ENCODE measurements around the gene TMEM231. TPM values are rescaled to one million over a fixed set of nuclear protein-coding genes. Genes with fewer than 3 reads are reported as not detected.

TMEM231 gene
- total RNA-seq, 1 experiment from 2014 or later = 6.6 TPM

DNA sequence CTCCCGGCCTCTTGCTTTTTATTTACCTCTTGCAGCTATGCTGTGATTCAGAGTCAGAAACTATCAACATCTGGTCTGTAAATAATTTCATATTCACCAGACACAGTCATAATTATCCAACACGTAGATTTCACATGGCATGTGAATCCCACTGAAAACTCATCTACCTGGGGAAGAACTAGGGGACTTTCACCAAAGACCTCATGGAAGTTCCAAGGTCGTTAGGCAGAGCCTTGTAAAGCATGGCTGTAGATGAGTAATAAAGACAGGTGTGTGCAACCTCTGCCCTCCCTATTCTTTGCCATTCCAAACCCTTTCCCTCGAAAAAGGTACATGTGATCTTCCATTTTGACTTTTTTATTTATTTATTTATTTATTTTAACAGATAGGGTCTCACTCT is 18.3 kb downstream of the TMEM231 start:
- no peak overlapping the region for H3K4me3 ChIP-seq (ENCODE audit: low read depth, low read length)
- H3K9me3 ChIP-seq = no peaks in the 10 kb centered on the region
- H3K36me3 ChIP-seq (ENCODE audit: control insufficient read depth, insufficient read depth, low read length) = no peaks in the 10 kb centered on the region; the same call in 1 of the 2 replicates
- H3K4me1 ChIP-seq = no peaks in the 10 kb centered on the region
- H3K9me3 Mint-ChIP-seq (ENCODE audit: unreplicated experiment) = no peaks in the 10 kb centered on the region
- no peaks in the 10 kb centered on the region for H3K36me3 Mint-ChIP-seq (ENCODE audit: insufficient read depth, unreplicated experiment)
- H3K27ac Mint-ChIP-seq (ENCODE audit: unreplicated experiment) = no peak overlapping the region
- H3K27me3 ChIP-seq (replicated peaks; ENCODE audit: control insufficient read depth, insufficient read depth, low read length) = no peaks in the 10 kb centered on the region
- ChIA-PET CTCF (interaction anchor here (0.7 kb wide), 1 partner anchor 222 kb away, joined by 3 read pairs; no protein-coding TSS in a partner anchor), POLR2A (no interaction called here)
- H3K4me1 Mint-ChIP-seq (ENCODE audit: low read depth, unreplicated experiment) = no peaks in the 10 kb centered on the region
- no peak for TF ChIP-seq CTCF (IDR thresholded peaks at IDR 0.05; ENCODE audit: insufficient read depth in 1 of 2, low read depth in 1 of 2, low read length in 1 of 2, severe bottlenecking in 1 of 2, unreplicated experiment in 1 of 2)
- BruUV-seq (replicated peaks) = no TSS peak
- DNase-seq = no peak
- H3K4me3 Mint-ChIP-seq (ENCODE audit: unreplicated experiment) = no peak overlapping the region
- H3K27me3 Mint-ChIP-seq (ENCODE audit: insufficient read depth, unreplicated experiment) = no peaks in the 10 kb centered on the region
- intact Hi-C loops (cut with micrococcal nuclease; ENCODE audit: unreplicated experiment) = no loop called here

GRCh38 chr16:75535901-75536300 is 20.2 kb downstream of the TMEM231 start, which contains the start of gene CHST5:
CHST5 (minus strand) TSS chr16:75536108; CDS start chr16:75530384, 5,724 bp downstream.
- H3K9me3 ChIP-seq = no peaks in the 10 kb centered on the region
- H3K27me3 Mint-ChIP-seq (ENCODE audit: insufficient read depth, unreplicated experiment) = no peaks in the 10 kb centered on the region
- no peaks in the 10 kb centered on the region for H3K4me1 ChIP-seq
- no peaks in the 10 kb centered on the region for H3K36me3 ChIP-seq (ENCODE audit: control insufficient read depth, insufficient read depth, low read length)
- H3K27me3 ChIP-seq (replicated peaks; ENCODE audit: control insufficient read depth, insufficient read depth, low read length) = no peaks in the 10 kb centered on the region
- peak in 1 of 2 experiments; percentile 32 for DNase-seq
- TF ChIP-seq CTCF (IDR thresholded peaks at IDR 0.05; ENCODE audit: insufficient read depth in 1 of 2, low read depth in 1 of 2, low read length in 1 of 2, severe bottlenecking in 1 of 2, unreplicated experiment in 1 of 2) = no peak
- POLR2A ChIA-PET = no interaction called here
- H3K4me3 Mint-ChIP-seq (ENCODE audit: unreplicated experiment) = no peak within 1 kb of the TSS
- CTCF ChIA-PET = interaction anchor here (0.6 to 1.5 kb wide), 2 partner anchors 15 to 19 kb away, joined by 3 to 6 read pairs; no protein-coding TSS in a partner anchor
- H3K27ac Mint-ChIP-seq (ENCODE audit: unreplicated experiment) = no peak within 1 kb of the TSS
- H3K36me3 Mint-ChIP-seq (ENCODE audit: insufficient read depth, unreplicated experiment) = no peaks in the 10 kb centered on the region
- H3K9me3 Mint-ChIP-seq (ENCODE audit: unreplicated experiment) = no peaks in the 10 kb centered on the region
- no peaks in the 10 kb centered on the region for H3K4me1 Mint-ChIP-seq (ENCODE audit: low read depth, unreplicated experiment)
- no TSS peak for BruUV-seq (replicated peaks)
- no peak within 1 kb of the TSS for H3K4me3 ChIP-seq (ENCODE audit: low read depth, low read length)
- intact Hi-C loops (cut with micrococcal nuclease; ENCODE audit: unreplicated experiment) = no loop called here

GRCh38 chr16:75535211-75535843 is 20.7 kb downstream of the TMEM231 start:
- Histone ChIP-seq H3K27me3 (replicated peaks; ENCODE audit: control insufficient read depth, insufficient read depth, low read length) (no peaks in the 10 kb centered on the region), H3K9me3 (no peaks in the 10 kb centered on the region), H3K4me1 (no peaks in the 10 kb centered on the region), H3K36me3 (ENCODE audit: control insufficient read depth, insufficient read depth, low read length) (no peaks in the 10 kb centered on the region), H3K4me3 (ENCODE audit: low read depth, low read length) (no peak overlapping the region)
- ChIA-PET CTCF (interaction anchor here (0.6 to 1.5 kb wide), 2 partner anchors 14 to 19 kb away, joined by 3 to 6 read pairs; no protein-coding TSS in a partner anchor), POLR2A (no interaction called here)
- no peak overlapping the region for H3K4me3 Mint-ChIP-seq (ENCODE audit: unreplicated experiment)
- H3K27me3 Mint-ChIP-seq (ENCODE audit: insufficient read depth, unreplicated experiment) = no peaks in the 10 kb centered on the region
- no peak overlapping the region for H3K27ac Mint-ChIP-seq (ENCODE audit: unreplicated experiment)
- H3K4me1 Mint-ChIP-seq (ENCODE audit: low read depth, unreplicated experiment) = no peaks in the 10 kb centered on the region
- intact Hi-C loops (cut with micrococcal nuclease; ENCODE audit: unreplicated experiment) = no loop called here
- no peak for TF ChIP-seq CTCF (IDR thresholded peaks at IDR 0.05; ENCODE audit: insufficient read depth in 1 of 2, low read depth in 1 of 2, low read length in 1 of 2, severe bottlenecking in 1 of 2, unreplicated experiment in 1 of 2)
- H3K9me3 Mint-ChIP-seq (ENCODE audit: unreplicated experiment) = no peaks in the 10 kb centered on the region
- no peak for DNase-seq
- H3K36me3 Mint-ChIP-seq (ENCODE audit: insufficient read depth, unreplicated experiment) = no peaks in the 10 kb centered on the region
- no TSS peak for BruUV-seq (replicated peaks)
